Neuronal stem cell (in vitro differentiated cells): ENCODE measurements around the gene TMEM60.

Experiments used
- DNase-seq: peaks from one replicate; pipeline ENCODE4 v3.0.0-alpha.2; 2013; ENCODE audit warnings: low spot score
- H2AFZ ChIP-seq: one replicate; pipeline ENCODE4 v1.6.1; 2013; ENCODE audit warnings: mild to moderate bottlenecking, low read length, inconsistent platforms
- H2AK5ac ChIP-seq: 2 replicates; pipeline ENCODE4 v1.6.1; 2013; ENCODE audit warnings: low read depth, mild to moderate bottlenecking, inconsistent platforms, low read length, moderate library complexity, mixed read lengths
- H2BK120ac ChIP-seq: 2 replicates; pipeline ENCODE4 v1.6.1; 2013; ENCODE audit warnings: low read depth, mild to moderate bottlenecking, inconsistent platforms, low read length, moderate library complexity, mixed read lengths
- H2BK12ac ChIP-seq: one replicate; pipeline ENCODE4 v1.6.1; 2013; ENCODE audit warnings: low read length, inconsistent platforms
- H2BK15ac ChIP-seq: 2 replicates; pipeline ENCODE4 v1.6.1; 2013; ENCODE audit warnings: mild to moderate bottlenecking, low read length, inconsistent platforms, mixed read lengths
- H2BK5ac ChIP-seq: one replicate; pipeline ENCODE4 v1.6.1; 2013; ENCODE audit warnings: inconsistent platforms, mild to moderate bottlenecking, low read length, moderate library complexity
- H3K14ac ChIP-seq: one replicate; pipeline ENCODE4 v1.6.1; 2013; ENCODE audit warnings: low read length, inconsistent platforms
- H3K18ac ChIP-seq: 2 replicates; pipeline ENCODE4 v1.6.1; 2013; ENCODE audit warnings: low read length, inconsistent platforms
- H3K23ac ChIP-seq: 2 replicates; pipeline ENCODE4 v1.6.1; 2013; ENCODE audit warnings: low read depth, mild to moderate bottlenecking, mixed read lengths, low read length, inconsistent platforms; ENCODE audit not compliant: poor library complexity
- H3K27ac ChIP-seq: replicated peaks from 3 replicates; pipeline ENCODE4 v1.5.1; 2013; ENCODE audit warnings: low read length, inconsistent platforms
- H3K27me3 ChIP-seq, 3 experiments: 2 replicates each; pipeline ENCODE4 v1.6.1; 2013; ENCODE audit warnings: low read length in 3 of 3, mild to moderate bottlenecking in 2 of 3, inconsistent platforms in 1 of 3, low read depth in 1 of 3, mixed read lengths in 1 of 3, moderate library complexity in 1 of 3; ENCODE audit not compliant: control insufficient read depth in 3 of 3, insufficient read depth in 3 of 3
- H3K36me3 ChIP-seq, 2 donors: replicated peaks in 1 of 2; 2 replicates each; pipeline ENCODE4 v1.6.1; 2013; ENCODE audit warnings: low read length in 2 of 2; ENCODE audit not compliant: control insufficient read depth in 2 of 2, insufficient read depth in 2 of 2
- H3K4ac ChIP-seq: 2 replicates; pipeline ENCODE4 v1.6.1; 2013; ENCODE audit warnings: inconsistent platforms, mild to moderate bottlenecking, low read length, moderate library complexity
- H3K4me1 ChIP-seq, 2 donors: 1 replicate in 1 of 2; 2 replicates in 1 of 2; pipeline ENCODE4 v1.6.1; 2013; ENCODE audit warnings: low read length in 2 of 2, low read depth in 1 of 2; ENCODE audit not compliant: control insufficient read depth in 2 of 2, insufficient read depth in 1 of 2
- H3K4me2 ChIP-seq: one replicate; pipeline ENCODE4 v1.6.1; 2013; ENCODE audit warnings: mild to moderate bottlenecking, low read length, inconsistent platforms; ENCODE audit not compliant: insufficient read depth, poor library complexity, severe bottlenecking
- H3K4me3 ChIP-seq, 2 donors: 2 replicates each; pipeline ENCODE4 v1.5.1; 2013; ENCODE audit warnings: low read length in 2 of 2, mild to moderate bottlenecking in 2 of 2, inconsistent platforms in 1 of 2, moderate library complexity in 1 of 2
- H3K79me1 ChIP-seq: one replicate; pipeline ENCODE4 v1.6.1; 2013; ENCODE audit warnings: low read depth, mild to moderate bottlenecking, inconsistent platforms, low read length, moderate library complexity
- H3K9ac ChIP-seq: one replicate; pipeline ENCODE4 v1.6.1; 2013; ENCODE audit warnings: mild to moderate bottlenecking, low read depth, low read length, inconsistent platforms; ENCODE audit not compliant: poor library complexity
- H3K9me3 ChIP-seq, 2 donors: replicated peaks in 1 of 2; 2 replicates each; pipeline versions ENCODE3 to v1.6.1; 2013; ENCODE audit warnings: low read length in 2 of 2, mild to moderate bottlenecking in 2 of 2, inconsistent platforms in 1 of 2, low read depth in 1 of 2, mixed read lengths in 1 of 2, moderate library complexity in 1 of 2; ENCODE audit not compliant: control insufficient read depth in 2 of 2, insufficient read depth in 1 of 2
- H4K8ac ChIP-seq: one replicate; pipeline ENCODE4 v1.6.1; 2013; ENCODE audit warnings: low read depth, mild to moderate bottlenecking, inconsistent platforms, low read length, moderate library complexity
- H4K91ac ChIP-seq: one replicate; pipeline ENCODE4 v1.6.1; 2013; ENCODE audit warnings: low read length, low read depth, mild to moderate bottlenecking, inconsistent platforms; ENCODE audit not compliant: poor library complexity
- WGBS, 2 donors: extraction: QIAGEN DNeasy Blood & Tissue Kit; methylation state at CpG; one replicate each; pipeline ENCODE4 v1.1.7; 2013; ENCODE audit warnings: missing lambda C conversion rate in 2 of 2, mixed read lengths in 1 of 2; ENCODE audit not compliant: insufficient read length in 2 of 2, insufficient replicate concordance in 1 of 2; ENCODE audit errors: extremely low coverage in 2 of 2; 5-methylcytosine and 5-hydroxymethylcytosine counted together

TMEM60 gene

GRCh38 chr7:77746164-77746823 is 51.9 kb downstream of the TMEM60 start:
- Histone ChIP-seq H2BK120ac (no peak overlapping the region), H3K36me3 (peaks cover 0 to 35% of the 10 kb centered on the region in 2 donors), H2AK5ac (no peak overlapping the region), H2BK15ac (no peak overlapping the region), H3K9ac (no peak overlapping the region), H2BK12ac (no peak overlapping the region), H3K18ac (no peak overlapping the region), H2BK5ac (no peak overlapping the region), H3K4me2 (no peak overlapping the region), H3K27me3 (no peaks in the 10 kb centered on the region), H3K4me1 (no peaks in the 10 kb centered on the region), H3K79me1 (peaks cover 2% of the 10 kb centered on the region), H3K14ac (no peak overlapping the region), H3K4ac (no peak overlapping the region), H3K4me3 (no peak overlapping the region), H3K9me3 (no peaks in the 10 kb centered on the region), H3K27ac (no peak overlapping the region), H4K91ac (no peak overlapping the region), H4K8ac (no peak overlapping the region), H2AFZ (no peak overlapping the region), H3K23ac (no peak overlapping the region)
- no peak for DNase-seq
- WGBS, 2 donors, result no CpG with 5 or more reads among the region's 6 CpGs

GRCh38 chr7:77745746-77746145 is 52.5 kb downstream of the TMEM60 start:
- Histone ChIP-seq H2BK12ac (no peak overlapping the region), H3K23ac (no peak overlapping the region), H2AK5ac (no peak overlapping the region), H3K27ac (no peak overlapping the region), H2BK15ac (no peak overlapping the region), H3K14ac (no peak overlapping the region), H3K4me3 (no peak overlapping the region), H4K91ac (no peak overlapping the region), H3K4me1 (no peaks in the 10 kb centered on the region), H3K79me1 (peaks cover 2% of the 10 kb centered on the region), H3K4ac (no peak overlapping the region), H4K8ac (no peak overlapping the region), H3K36me3 (peaks cover 0 to 31% of the 10 kb centered on the region in 2 donors), H2BK5ac (no peak overlapping the region), H3K9ac (no peak overlapping the region), H3K9me3 (no peaks in the 10 kb centered on the region), H3K27me3 (no peaks in the 10 kb centered on the region), H2BK120ac (no peak overlapping the region), H3K18ac (no peak overlapping the region), H2AFZ (no peak overlapping the region), H3K4me2 (no peak overlapping the region)
- WGBS, 2 donors, result no CpG with 5 or more reads among the region's 4 CpGs
- DNase-seq, result no peak
